Stimulated activated CD4-positive, alpha-beta T cell treated with anti-CD3 and anti-CD28 coated beads, TNF-alpha, amount 100 ng/mL, for 24 hours (primary cell): ENCODE data around the gene CCDC120.

Experiments
- DNase-seq, 3 experiments: peaks; one replicate each; pipeline ENCODE4 v3.0.0-alpha.2; 2020; ENCODE audit warnings: low read depth in 3 of 3

Gene CCDC120, protein sequence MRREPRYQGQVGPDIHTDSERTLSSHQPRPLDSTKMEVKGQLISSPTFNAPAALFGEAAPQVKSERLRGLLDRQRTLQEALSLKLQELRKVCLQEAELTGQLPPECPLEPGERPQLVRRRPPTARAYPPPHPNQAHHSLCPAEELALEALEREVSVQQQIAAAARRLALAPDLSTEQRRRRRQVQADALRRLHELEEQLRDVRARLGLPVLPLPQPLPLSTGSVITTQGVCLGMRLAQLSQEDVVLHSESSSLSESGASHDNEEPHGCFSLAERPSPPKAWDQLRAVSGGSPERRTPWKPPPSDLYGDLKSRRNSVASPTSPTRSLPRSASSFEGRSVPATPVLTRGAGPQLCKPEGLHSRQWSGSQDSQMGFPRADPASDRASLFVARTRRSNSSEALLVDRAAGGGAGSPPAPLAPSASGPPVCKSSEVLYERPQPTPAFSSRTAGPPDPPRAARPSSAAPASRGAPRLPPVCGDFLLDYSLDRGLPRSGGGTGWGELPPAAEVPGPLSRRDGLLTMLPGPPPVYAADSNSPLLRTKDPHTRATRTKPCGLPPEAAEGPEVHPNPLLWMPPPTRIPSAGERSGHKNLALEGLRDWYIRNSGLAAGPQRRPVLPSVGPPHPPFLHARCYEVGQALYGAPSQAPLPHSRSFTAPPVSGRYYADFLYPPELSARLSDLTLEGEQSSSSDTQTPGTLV

DNA sequence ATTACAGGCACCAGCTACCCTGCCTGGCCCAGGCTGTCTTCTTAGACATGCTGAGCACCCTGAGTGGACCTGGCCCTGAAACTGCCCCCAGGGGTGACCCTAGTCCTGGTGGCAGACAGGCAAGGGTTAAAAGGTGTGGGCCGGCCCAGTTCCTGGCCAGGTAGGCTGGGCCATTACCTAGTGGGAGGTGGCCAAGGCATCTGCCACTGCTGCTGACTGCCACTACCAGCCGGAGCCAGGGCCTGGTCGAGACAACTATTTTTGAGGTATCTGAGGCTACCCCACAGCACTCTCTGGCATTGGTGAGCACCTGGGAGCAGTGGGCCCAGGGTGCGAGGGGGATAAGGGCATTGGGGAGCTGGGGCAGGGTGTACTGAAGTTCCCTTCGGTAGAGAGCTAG, at the start of gene CCDC120:
Gene CCDC120, plus strand, starts transcription at position 206 of the 400 bp plus-strand sequence. CDS start 3,043 bp downstream, outside the sequence.
- no peak for DNase-seq

DNA sequence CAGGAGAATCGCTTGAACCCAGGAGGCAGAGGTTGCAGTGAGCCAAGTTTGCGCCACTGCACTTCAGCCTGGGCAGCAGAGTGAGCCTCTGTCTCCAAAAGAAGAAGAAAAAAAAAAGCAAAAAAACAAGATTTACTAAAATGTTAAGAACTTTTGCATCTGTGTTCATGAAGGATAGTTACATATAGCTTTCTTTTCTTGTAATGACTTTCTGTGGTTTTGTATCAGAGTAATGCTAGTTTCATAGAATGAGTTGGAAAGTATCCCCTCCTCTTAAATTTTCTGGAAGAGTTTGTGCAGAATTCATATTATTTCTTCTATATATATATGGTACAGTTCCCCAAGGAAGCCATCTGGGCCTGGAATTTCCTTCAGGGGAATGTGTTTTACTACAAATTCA, 39.7 kb upstream of the CCDC120 start:
- DNase-seq = no peak

DNA sequence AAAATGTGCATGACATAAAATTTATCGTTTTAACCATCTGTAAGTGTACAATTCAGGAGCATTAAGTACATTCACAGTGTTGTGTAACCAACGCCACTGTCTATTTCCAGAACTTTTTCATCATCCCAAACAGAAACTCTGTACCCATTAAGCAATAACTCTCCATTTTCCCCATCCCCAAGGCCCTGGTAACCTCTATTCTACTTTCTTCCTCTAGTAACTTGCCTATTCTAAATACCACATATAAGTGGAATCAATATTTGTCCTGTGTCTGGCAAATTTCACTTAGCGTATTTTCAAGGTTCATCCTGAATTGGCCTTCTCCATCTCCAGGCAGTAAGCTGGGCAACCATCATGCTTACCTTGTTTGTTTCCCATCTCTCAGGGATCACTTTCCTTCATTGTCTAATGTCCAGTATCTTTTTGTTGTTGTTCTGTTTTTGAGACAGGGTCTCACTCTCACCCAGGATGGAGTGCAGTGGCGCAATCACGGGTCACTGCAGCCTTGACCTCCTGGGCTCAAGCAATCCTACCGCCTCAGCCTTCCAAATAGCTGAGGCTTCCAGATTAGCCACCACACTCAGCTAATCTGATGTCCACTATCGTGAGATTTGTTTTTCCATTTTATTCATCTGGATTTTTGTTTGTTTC, 39.1 kb upstream of the CCDC120 start:
- DNase-seq = no peak

DNA sequence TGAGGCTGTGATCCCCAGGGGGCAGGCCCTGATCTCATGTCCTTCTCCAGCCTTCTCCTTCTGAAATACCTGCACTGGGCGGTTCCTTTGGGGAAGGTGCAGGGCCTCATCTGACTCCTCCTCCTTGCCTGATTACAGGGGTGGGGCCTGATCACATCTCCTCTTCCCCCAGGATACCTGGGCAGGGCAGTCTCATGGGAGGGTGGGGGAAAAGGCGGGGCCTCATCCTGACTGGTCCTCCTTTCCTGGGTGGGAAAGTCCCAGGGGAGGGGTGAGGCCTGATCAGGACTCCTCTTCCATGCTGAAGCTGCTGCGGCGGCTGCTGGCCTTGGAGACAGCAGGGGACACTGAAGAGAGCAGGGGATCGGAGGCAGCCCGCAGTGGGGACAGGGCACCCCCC, 28.9 kb upstream of the CCDC120 start:
- DNase-seq = no peak

DNA sequence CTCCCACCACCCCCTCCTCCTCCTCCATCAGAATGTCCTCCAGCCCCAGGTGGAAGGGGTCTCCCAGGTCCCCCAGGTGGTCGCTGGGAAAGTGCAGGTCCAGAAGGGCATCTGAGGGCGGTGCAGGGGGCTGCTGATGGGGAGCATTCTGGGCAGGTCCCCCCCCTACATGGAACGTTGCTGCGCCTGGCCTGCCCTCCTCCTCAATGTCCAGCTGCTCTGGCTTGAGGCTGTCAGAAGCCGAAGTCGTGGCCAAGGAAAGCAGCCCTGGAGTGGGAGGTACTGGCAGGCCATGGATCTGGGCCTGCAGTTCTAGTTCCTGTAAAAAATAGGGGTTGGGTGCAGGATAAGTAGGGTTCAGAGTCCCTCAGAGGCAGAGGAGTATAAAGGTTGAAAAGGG, 28.5 kb upstream of the CCDC120 start:
- no peak for DNase-seq

DNA sequence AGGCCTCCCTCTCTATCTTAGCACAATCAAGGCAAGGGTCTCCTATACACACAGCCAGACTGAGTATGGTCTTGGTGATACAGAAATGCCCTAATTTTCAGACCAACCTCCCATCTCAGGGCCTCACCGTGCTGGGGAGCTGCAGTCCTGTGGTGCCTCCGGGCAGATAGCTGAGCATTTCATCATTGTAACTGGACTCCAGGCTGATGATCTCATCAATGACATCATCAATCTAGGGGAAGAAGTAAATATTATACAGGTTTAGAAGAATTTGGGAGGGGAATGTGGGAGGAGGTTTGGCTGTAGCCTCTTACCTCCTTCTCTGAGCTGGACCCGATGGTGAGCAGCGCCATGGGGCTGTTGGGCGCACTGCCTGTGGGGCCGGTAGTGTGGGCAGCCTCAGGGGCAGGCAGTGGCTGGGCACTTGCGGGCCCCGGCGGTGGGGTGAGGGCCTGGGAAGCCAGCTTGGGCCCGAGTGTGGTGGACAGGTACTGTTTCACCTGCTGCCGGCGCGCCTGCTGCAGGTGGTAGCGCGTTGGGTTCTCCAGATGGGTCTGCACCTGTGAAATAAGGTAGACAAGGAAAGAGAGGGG, 20.8 kb upstream of the CCDC120 start:
- DNase-seq = no peak

DNA sequence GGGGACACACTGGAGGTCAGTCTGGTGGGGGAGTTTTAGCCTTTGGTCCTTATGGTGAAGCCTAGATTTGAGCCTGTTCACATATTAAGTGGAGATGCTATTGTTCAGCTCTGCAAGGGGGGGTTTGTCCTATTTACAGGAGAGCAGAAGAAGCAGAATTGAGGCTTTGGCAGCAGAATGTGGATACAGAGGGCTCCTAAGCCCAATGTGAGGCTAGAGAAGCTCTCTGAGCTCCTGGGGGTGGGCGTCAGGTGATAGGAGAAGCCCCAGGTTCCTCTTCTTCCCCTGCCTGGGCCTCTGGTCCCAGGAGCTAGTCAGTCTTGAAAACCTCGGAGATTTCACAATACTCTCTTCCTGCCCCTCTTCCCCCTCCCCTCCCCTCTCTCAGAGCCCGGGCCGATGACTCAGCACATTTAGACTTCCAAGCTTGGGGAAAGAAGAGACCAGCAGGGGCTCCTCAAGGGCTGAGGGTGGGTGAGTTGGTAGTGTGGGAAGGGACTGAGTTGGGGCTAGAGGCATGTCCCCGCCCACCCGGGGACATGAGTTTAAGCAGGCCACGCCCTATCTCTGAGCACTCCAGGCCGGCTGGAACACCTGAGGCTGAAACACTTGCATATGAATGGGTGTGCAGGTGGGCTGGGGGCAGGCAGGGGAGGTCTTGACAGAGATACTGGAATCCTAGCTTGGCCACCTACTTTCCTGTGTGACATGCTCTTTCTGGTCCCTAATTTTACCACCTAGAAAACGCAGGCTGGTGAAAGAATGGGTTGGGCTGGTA, 19.0 kb upstream of the CCDC120 start:
- peak; percentile 5 to 53 (median 17) for DNase-seq

DNA sequence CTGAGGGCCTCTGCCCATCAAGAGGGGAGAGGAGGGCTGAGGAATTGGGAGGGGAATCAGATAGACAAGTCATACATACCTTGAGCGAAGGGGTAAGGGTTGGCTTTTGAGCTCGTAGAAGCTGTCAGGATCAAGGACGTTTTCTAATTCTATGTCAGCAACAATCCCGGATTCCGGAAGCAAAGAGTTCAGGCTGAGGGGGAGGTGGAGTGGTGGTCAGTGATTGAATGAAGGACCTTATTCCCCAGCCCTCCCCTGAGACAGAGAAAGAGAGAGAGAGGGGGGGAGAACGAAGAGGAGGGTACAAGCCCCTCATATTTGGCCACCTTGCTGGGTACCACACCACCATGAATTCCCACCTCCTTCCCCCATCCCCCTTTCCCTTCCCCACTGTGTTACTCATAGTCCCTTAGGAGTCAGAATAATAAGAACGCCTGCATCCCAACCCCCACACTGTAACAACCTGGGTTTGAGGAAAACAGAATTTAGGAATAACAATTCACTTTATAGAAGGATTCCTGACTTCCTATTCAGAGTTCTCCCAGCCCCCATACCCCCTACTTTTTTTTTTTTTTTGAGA, 18.3 kb upstream of the CCDC120 start:
- no peak for DNase-seq

DNA sequence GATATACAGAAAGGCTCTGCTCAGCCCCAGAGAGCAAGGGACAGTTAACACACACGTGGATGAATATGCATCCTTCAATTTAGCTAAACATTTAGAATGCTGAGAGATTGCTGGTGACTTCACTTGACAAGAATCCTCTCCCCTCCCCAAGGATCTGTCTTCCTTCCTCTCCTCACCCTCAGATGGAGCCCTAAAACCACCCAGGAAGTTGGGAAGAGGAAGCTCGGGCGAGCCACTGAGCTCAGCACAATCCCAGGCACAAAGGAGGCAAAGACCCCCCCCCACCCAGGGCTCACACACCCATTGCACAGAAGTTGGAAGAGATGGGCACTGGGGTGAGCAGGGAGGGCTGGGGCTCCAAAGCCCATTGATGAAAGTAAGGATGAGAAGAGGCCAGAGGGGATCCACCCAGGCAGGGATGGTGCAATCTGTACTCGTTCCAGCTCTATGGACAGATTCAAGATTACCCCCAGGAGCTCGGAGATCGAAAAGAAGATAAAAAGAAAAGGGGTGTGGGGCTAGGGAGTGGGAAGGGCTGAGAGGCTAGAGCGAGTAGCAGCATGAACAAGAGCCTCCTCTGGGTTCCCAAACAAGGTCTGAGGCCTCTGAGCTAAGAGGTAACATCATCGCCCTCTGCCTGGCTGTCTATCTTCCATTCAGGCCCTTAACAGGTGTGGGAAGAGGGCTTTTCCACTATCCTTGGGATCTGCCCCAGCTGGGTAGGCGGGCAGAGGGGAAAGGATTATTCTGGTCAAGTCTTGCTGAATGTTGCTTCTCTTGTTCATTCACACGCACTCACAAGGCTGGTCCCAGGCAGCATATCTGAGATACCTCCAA, 16.8 kb upstream of the CCDC120 start:
- DNase-seq = no peak

DNA sequence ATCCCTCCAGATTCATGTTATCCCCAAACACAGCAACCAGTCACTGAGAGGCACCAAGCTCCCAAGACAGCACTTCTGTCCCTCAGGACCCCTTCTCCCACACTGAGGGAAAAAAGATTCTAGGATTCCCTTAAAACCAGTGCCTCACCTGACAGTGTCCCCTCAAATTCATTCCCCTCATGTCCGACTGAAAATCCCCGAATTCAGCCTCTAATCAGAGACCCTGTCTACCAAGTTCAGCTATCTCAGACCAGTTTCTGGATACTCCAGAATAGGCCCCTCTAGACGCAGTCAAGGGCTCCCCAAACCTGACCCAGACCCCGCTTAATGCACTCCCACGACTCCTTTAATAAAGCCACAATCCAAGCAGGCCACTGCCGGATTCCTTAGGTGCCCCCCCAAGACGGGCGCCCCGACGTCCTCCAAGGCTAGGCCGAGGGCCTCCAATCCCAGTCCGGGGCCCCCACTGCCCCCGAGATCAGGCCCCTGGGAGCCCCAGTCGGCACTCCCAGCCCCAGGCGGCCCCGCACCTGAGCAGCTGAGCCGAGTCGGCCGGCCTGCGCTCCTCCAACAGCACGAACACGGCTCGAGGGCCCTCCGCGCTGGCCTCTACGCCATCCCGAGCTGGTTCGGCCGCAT, 16.1 kb upstream of the CCDC120 start:
- no peak for DNase-seq

DNA sequence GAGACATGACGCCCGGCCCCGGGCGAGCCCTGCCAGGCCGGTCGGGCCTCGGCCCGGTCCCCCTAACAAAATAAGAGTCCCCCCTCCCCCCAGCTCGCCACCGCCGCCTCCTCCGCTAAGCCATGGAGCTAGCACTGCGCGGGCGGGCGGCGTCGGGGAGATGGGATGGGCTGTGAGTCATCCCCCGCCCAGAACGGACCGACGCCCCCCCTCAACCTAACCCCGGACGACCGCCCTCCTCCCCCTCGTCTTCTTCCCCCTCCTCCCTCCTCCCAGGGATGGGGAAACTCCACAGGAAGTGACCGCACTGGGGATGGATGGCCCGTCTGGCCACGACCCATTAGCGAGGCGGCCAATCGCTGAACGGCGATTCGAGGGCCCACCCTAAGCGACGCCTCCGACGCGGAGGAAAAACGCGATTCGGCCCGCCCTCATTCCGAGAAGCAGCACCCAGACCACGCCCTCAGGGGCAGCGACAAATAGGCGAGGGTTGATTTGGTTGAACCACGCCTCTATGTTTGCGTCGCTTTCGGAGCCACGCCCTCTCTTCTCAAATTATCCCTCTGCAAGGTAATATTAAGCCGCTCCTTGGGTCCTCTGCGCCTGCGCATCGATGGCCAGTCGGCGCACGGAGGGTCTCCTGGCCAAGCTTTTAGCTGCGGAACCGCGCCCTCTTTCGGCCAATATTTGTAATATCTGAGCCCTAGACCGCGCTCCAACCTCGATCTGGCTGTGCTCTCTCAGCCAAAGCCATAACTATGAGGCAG, 15.4 kb upstream of the CCDC120 start, which contains the start of gene TFE3:
Gene TFE3, minus strand, starts transcription at position 138 of the 767 bp plus-strand sequence. Its CDS starts 131 bp downstream, at position 7.
- DNase-seq = peak; percentile 84 to 95 (median 89)

DNA sequence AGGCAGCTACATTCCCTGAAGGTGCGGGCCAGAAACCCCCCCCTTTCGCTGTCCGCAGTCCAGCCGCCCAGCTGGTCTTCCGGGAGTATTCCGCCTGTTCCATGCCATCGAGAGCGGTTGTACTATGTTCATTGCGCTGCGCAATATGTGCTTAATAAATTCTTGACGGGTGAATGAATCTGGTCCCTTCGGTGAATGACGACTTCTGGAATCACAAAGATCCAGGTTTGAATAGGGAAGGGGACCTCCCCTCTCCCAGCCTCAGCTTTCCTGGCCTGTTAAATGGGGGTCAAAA, 14.9 kb upstream of the CCDC120 start:
- DNase-seq = no peak

DNA sequence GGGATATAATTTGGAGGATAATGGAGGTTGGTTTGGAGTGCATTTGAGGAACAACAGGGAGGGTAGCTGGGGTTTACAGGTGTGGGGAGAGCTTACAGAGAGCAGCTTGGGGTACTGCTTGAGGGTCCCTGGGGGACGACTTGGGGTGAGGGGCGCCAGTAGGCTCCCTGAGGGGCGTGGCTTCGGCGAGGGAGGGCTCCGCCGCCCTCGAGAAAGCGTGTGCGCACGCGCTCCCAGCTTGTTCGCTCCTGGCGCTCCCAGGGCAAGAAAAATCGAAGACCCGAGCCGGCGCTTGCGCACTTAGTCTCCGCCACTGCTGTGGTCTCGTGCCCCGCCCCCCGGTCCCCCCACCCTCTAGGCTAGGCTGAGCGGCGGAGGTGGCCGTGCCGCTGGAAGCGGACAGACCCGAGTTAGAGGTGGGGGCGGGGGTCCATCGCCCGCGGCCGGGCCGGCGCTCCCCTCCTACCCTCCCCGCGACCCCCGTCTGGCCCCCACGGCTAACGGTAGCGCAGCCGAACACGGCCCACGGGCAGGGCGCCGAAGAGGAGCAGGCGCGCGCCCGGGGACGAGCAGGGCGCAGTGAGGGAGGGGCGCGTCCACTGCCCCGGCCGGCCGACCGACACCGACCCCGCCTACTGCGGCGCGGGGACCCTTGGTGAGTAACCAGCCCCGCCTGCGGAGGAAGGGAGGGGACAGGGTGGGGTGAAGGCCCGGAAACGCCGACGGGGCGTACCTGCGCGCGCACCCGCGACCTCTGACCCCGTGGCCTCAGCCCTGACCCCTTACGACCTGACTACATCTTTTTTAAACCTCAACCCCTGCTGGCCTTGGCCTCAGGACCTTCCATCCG, 5.4 kb upstream of the CCDC120 start:
- peak; percentile 24 to 66 (median 37) for DNase-seq

DNA sequence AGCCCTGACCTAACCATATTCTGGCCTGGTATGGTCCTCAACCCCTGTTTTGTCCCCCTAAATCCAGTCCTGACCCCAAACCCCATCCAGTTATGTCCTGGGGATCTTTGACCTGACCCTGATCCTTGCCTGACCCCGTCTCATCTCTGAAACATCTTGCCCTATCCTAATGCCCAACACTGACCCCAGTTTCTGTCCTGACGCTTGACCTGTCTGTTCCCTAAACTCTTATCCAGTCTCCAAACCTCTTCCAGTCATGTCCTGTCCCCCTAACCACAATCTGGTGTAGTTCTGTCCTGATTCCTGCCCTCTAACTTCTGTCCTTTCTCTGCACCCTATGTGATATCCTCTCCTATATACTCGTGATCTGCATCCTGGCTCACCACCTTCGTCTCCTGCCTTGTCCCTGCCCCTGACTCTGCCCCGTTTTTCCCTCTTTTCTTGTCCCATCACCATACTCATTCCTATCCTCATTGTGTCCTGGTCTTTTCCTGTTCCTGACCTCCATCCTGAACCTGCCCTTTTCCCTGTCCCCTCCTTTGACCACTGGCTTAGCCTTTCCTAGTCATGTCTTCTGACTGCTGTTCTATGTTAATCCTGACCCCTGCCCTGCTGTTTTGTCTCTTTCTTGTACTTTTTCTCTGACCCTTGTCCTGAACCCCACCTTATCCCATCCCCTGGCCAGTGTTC, 4.6 kb upstream of the CCDC120 start:
- DNase-seq = no peak

DNA sequence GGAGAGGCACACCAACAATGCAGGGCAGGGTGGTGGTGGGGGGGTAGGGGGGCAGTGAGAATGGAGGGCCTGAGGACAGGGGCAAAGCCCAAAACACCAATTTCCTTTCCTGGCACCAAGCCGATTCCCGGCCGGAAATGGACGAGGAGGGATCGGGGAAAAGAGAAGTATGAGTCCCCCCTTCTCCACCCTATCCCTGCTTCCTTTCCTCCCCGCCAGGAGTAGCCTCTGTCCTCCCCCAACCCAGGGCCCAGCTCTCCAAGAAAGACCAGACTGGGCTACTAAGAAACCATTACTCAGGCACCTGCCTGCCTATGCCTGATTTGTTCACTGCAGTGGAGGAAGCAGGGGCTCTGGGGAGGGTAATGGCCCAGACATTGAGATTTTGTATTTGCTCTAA, 402 bp downstream of the CCDC120 start:
- DNase-seq = no peak

DNA sequence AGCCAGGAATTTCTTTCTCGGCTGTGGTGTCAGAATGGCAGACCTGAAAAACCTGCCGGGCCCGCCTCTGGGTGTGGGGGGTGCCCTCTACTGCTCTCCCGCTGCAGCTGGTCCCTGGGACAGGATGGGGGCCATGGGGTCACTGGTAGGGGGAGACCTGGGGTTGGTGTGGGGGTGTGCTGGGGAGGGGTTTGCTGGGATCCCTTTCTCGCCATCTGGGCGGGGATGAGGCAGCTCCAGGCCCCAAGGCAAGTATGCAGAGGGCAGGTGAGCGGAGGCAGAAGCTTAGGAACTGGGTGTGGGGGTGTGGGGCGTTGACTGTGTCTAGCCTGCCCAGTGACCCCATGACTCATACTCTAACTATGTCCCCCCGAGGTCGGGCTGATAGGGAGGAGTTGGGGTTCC, 884 bp downstream of the CCDC120 start:
- no peak for DNase-seq

DNA sequence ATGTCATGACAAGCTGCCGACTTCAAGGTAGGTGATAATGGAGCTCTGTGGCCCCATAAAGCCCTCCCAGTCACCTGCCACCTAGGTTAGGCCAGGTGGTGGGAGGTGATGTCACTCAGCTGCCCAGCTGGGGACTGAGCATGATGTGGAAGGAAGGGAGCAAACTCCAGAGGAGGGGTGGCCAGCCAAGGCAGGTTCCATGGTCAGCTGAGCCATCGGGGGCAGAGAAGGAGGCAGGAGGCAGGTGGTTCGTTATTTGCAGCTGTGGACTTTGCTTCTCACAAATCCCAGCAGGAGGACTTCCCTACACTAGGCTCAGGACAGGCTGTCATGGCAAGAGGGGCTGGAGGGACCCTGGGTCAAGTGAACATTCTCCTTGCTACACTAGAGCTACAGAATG, 2.1 kb downstream of the CCDC120 start:
- no peak for DNase-seq

DNA sequence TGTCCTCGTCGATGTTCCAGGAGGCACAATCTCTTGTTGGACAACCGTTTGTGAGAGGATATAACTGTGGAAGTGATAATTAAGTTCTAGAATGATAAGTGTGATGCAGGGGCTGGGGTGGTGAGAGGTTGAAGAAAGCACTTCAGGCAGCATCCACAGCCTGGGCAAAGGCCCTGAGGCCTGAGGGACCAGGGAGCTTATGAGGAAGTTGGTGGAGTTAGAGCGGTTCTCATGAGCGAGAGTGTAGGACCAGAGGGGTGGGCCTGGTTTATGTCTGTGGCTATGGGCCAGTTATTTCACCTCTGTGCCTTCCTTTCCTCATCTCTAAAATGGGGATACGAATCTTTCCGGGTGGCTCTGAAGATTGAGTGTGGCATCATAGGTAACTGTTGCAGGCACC, 2.7 kb downstream of the CCDC120 start:
- DNase-seq = no peak
